H1 (cell line): ENCODE data around the gene SV2C. TPM values are rescaled to one million over a fixed set of nuclear protein-coding genes. Genes with fewer than 3 reads are reported as not detected.

Source experiments
- BCL11A ChIP-seq, 2 experiments: IDR thresholded peaks; one replicate each; pipeline ENCODE4 v1.6.1; 2011; ENCODE audit warnings: low read depth in 2 of 2, low read length in 2 of 2, mild to moderate bottlenecking in 2 of 2
- CEBPB ChIP-seq: IDR thresholded peaks from 2 replicates; pipeline ENCODE4 v1.6.1; 2012; ENCODE audit warnings: low read depth, low read length
- EP300 ChIP-seq, 2 experiments: IDR thresholded peaks; 1 replicate in 1 of 2; 2 replicates in 1 of 2; pipeline ENCODE4 v1.6.1; 2011 to 2012; ENCODE audit warnings: low read depth in 2 of 2, low read length in 2 of 2, mild to moderate bottlenecking in 2 of 2, borderline replicate concordance in 1 of 2, inconsistent platforms in 1 of 2, moderate library complexity in 1 of 2
- NANOG ChIP-seq: IDR thresholded peaks from 2 replicates; pipeline ENCODE4 v1.6.1; 2011; ENCODE audit warnings: low read length, low read depth, mild to moderate bottlenecking, inconsistent platforms; ENCODE audit not compliant: insufficient read depth, poor library complexity, severe bottlenecking
- RAD21 ChIP-seq, 2 experiments: IDR thresholded peaks in 1 of 2; conservative IDR thresholded peaks in 1 of 2; 2 replicates each; pipeline ENCODE4 v1.6.1; 2011; ENCODE audit warnings: low read depth in 2 of 2, low read length in 2 of 2, improper control_type of control experiment in 1 of 2, inconsistent platforms in 1 of 2, mild to moderate bottlenecking in 1 of 2, moderate library complexity in 1 of 2
- SP1 ChIP-seq: IDR thresholded peaks from 2 replicates; pipeline ENCODE4 v1.6.1; 2011; ENCODE audit warnings: low read depth, low read length
- TAF1 ChIP-seq: IDR thresholded peaks from 2 replicates; pipeline ENCODE4 v1.6.1; 2011; ENCODE audit warnings: mild to moderate bottlenecking, low read depth, low read length
- polyA plus RNA-seq, 7 experiments: library from polyadenylated mRNA; depleted of rRNA in 3 of 7; stranded (reverse) in 5 of 7; unstranded in 2 of 7; fragments of >200 nt in 5 of 7; fragments of 200-250 nt in 2 of 7; gene quantifications; 1 replicate in 5 of 7; 2 replicates in 1 of 7; 4 replicates in 1 of 7; pipeline versions ENCODE4 v1.2.1 to v1.2.3, GENCODE V29; 2011 to 2013; ENCODE audit warnings: missing spikeins in 2 of 7, mixed read lengths in 2 of 7
- total RNA-seq: library from RNA; stranded (reverse); fragmentation: NEBNext Ultra II Directional; extraction: Animal tissue kit (Norgen Biotek cat#: 25700); gene quantifications from 2 replicates; pipeline ENCODE4 v1.2.1, GENCODE V29; 2021
- TF ChIP-seq, protein P1 (sequence below): IDR thresholded peaks from 2 replicates; pipeline ENCODE4 v1.6.1; 2012; ENCODE audit warnings: inconsistent platforms

SV2C gene
- total and polyA plus RNA-seq, 2 of the 8 experiments (the other 6 are each of a cell fraction or from before 2014, with no cell fraction given) = 0.08 to 0.24 TPM

DNA sequence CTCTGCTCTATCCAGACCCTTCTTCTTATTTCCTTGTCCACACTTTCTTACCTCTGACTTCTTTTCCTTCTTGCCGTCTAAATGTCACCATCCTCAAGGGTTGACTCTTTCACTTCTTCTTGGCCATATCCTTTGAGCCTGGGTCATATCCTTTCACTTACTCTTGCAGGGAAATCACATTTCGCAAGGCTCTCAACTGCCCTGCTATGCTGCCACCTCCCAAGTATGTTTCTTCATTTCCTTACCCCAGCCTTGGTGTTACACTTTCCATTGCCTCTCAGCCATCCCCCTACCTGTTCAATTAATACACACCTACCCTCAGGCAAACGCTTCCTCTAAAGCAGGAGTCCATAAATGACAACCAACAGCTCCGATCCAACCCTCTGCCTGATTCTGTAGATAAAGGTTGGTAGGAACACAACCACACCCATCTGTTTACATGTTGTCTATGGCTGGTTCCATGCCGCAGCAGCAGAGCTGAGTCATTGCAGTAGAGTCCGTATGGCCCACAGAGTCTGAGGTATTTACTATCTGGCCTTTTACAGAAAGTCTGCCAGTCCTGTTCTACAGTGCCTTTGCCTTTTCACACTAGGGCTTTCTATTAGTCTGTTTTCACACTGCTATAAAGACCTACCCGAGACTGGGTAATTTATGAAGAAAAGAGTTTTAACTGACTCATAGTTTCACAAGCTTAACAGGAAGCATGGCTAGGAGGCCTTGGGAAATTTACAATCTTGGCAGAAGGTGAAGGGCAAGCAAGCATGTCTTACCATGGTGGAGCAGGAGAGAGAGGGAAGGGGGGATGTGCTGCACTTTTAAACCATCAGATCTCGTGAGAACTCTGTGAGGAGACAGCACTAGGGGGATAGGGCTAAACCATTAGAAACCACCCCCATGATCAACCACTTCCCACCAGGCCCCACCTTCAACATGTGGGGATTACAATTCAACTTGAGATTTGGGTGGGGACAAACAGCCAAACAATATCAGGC is 97.9 kb downstream of the SV2C start (continued):
- TF ChIP-seq NANOG = no peak
- no peak for TF ChIP-seq BCL11A (IDR thresholded peaks at IDR 0.05; ENCODE audit: low read depth in 2 of 2, low read length in 2 of 2)
- TF ChIP-seq, protein P1, sequence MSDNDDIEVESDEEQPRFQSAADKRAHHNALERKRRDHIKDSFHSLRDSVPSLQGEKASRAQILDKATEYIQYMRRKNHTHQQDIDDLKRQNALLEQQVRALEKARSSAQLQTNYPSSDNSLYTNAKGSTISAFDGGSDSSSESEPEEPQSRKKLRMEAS = no peak
- no peak for TF ChIP-seq SP1
- no peak for TF ChIP-seq CEBPB
- TF ChIP-seq EP300 (IDR thresholded peaks at IDR 0.05; ENCODE audit: borderline replicate concordance in 1 of 2, low read depth in 2 of 2, low read length in 2 of 2) = no peak
- TF ChIP-seq TAF1 = no peak
- no peak for TF ChIP-seq RAD21 (IDR thresholded peaks at IDR 0.05 in 1 of 2, conservative IDR thresholded peaks at IDR 0.05 in 1 of 2; ENCODE audit: low read depth in 2 of 2, low read length in 2 of 2)
- TF ChIP-seq, all 59 proteins: peak for 0
